SK-N-SH (cell line): ENCODE measurements around the gene PRG2. TPM values are rescaled to one million over a fixed set of nuclear protein-coding genes. Genes with fewer than 3 reads are reported as not detected.
A peak's percentile ranks its signal among the peaks of the same experiment; 100 is the strongest.

Experiments
- CTCF ChIA-PET: fragments of 300-600, 350-600 bp; formaldehyde crosslinking; extraction: SDS; loops from one replicate; lab custom pipeline; 2021; lab: Yijun Ruan, JAX
- POLR2A ChIA-PET: fragments of 350-600 bp; sonication (Branson Sonifier 250); formaldehyde crosslinking; extraction: SDS; loops from one replicate; lab custom pipeline; 2020; ENCODE audit warnings: antibody characterized with exemption, inconsistent platforms; lab: Yijun Ruan, JAX
- DNase-seq: peaks from one replicate; pipeline ENCODE4 v3.0.0; 2012
- H2AFZ ChIP-seq: fragments of 200-600 bp; sonication (generic); 2 replicates; pipeline ENCODE4 v1.8.1; 2016; ENCODE audit warnings: antibody characterized with exemption, mild to moderate bottlenecking, low read depth
- H3F3A ChIP-seq: fragments of 200-600 bp; sonication (generic); replicated peaks from 2 replicates; pipeline ENCODE3; 2016; ENCODE audit warnings: antibody characterized with exemption, mild to moderate bottlenecking; ENCODE audit not compliant: insufficient read depth
- H3K27ac ChIP-seq, 2 experiments: fragments of 200-500 bp in 1 of 2; fragments of 200-600 bp in 1 of 2; sonication (Bioruptor generic) in 1 of 2; sonication (generic), shearing (Covaris generic) in 1 of 2; 2 replicates each; pipeline versions ENCODE4 v1.5.1 to v1.6.1; 2014 to 2016; ENCODE audit warnings: low read depth in 2 of 2, inconsistent platforms in 1 of 2, low read length in 1 of 2, mild to moderate bottlenecking in 1 of 2, mixed read lengths in 1 of 2
- H3K27me3 ChIP-seq: fragments of 200-600 bp; sonication (generic), shearing (Covaris generic); 2 replicates; pipeline ENCODE4 v1.6.1; 2016; ENCODE audit warnings: mixed run types; ENCODE audit not compliant: insufficient read depth
- H3K36me3 ChIP-seq, 2 experiments: fragments of 200-500 bp in 1 of 2; fragments of 200-600 bp in 1 of 2; sonication (Bioruptor generic) in 1 of 2; sonication (generic) in 1 of 2; replicated peaks in 1 of 2; 2 replicates each; pipeline versions ENCODE3 to v1.5.1; 2014 to 2016; ENCODE audit warnings: low read length in 1 of 2, mild to moderate bottlenecking in 1 of 2; ENCODE audit not compliant: insufficient read depth in 2 of 2, control insufficient read depth in 1 of 2
- H3K4me1 ChIP-seq, 2 experiments: fragments of 200-500 bp in 1 of 2; fragments of 200-600 bp in 1 of 2; sonication (Bioruptor generic) in 1 of 2; sonication (generic), shearing (Covaris generic) in 1 of 2; 2 replicates each; pipeline versions ENCODE4 v1.5.1 to v1.6.1; 2014 to 2016; ENCODE audit warnings: low read depth in 1 of 2, low read length in 1 of 2, mixed run types in 1 of 2; ENCODE audit not compliant: insufficient read depth in 2 of 2, control insufficient read depth in 1 of 2
- H3K4me2 ChIP-seq: fragments of 200-600 bp; sonication (generic), shearing (Covaris generic); 2 replicates; pipeline ENCODE4 v1.6.1; 2017; ENCODE audit warnings: mixed run types
- H3K4me3 ChIP-seq, 2 experiments: fragments of 200-500 bp in 1 of 2; fragments of 200-600 bp in 1 of 2; sonication (Bioruptor generic) in 1 of 2; sonication (generic), shearing (Covaris generic) in 1 of 2; 2 replicates each; pipeline versions ENCODE4 v1.5.1 to v1.8.1; 2014 to 2016; ENCODE audit warnings: low read depth in 2 of 2, inconsistent platforms in 1 of 2, low read length in 1 of 2, mild to moderate bottlenecking in 1 of 2, mixed read lengths in 1 of 2, moderate library complexity in 1 of 2
- H3K79me2 ChIP-seq: fragments of 200-600 bp; sonication (generic); 2 replicates; pipeline ENCODE4 v1.8.1; 2017; ENCODE audit warnings: mild to moderate bottlenecking; ENCODE audit not compliant: insufficient read depth
- H3K9ac ChIP-seq: fragments of 200-600 bp; sonication (generic); 2 replicates; pipeline ENCODE4 v1.6.1; 2017; ENCODE audit warnings: mixed run types
- H3K9me2 ChIP-seq: fragments of 200-600 bp; sonication (generic); 2 replicates; pipeline ENCODE4 v1.6.1; 2017; ENCODE audit warnings: mixed run types
- H3K9me3 ChIP-seq: fragments of 200-600 bp; sonication (generic); 2 replicates; pipeline ENCODE4 v1.6.1; 2017; ENCODE audit warnings: mixed run types, mild to moderate bottlenecking, moderate library complexity
- H4K20me1 ChIP-seq: fragments of 200-600 bp; sonication (generic); 2 replicates; pipeline ENCODE4 v1.6.1; 2017; ENCODE audit warnings: mild to moderate bottlenecking, mixed run types; ENCODE audit not compliant: insufficient read depth
- CHD2 ChIP-seq: fragments of 150-350 bp; IDR thresholded peaks from 2 replicates; pipeline ENCODE4 v1.6.1; 2018; ENCODE audit warnings: low read length; ENCODE audit not compliant: partially characterized antibody
- ELF1 ChIP-seq: IDR thresholded peaks from 2 replicates; pipeline ENCODE4 v1.4.0; 2012
- EP300 ChIP-seq, 2 experiments: IDR thresholded peaks; 2 replicates each; pipeline versions ENCODE4 v1.4.0 to v1.6.1; 2012; ENCODE audit warnings: borderline replicate concordance in 1 of 2, low read depth in 1 of 2, low read length in 1 of 2
- FOSL2 ChIP-seq: IDR thresholded peaks from 2 replicates; pipeline ENCODE4 v1.4.0; 2012; ENCODE audit warnings: low read depth, mild to moderate bottlenecking, moderate library complexity, borderline replicate concordance
- GABPA ChIP-seq: IDR thresholded peaks from 2 replicates; pipeline ENCODE4 v1.4.0; 2012; ENCODE audit warnings: low read depth, mild to moderate bottlenecking
- IRF3 ChIP-seq: fragments of 150-350 bp; IDR thresholded peaks from 2 replicates; pipeline ENCODE4 v1.6.1; 2016; ENCODE audit warnings: mild to moderate bottlenecking, low read depth, low read length
- JUND ChIP-seq: IDR thresholded peaks from 2 replicates; pipeline ENCODE4 v1.4.0; 2012
- MAX ChIP-seq: IDR thresholded peaks from 2 replicates; pipeline ENCODE4 v1.4.0; 2012; ENCODE audit warnings: low read depth
- MEF2A ChIP-seq: IDR thresholded peaks from 2 replicates; pipeline ENCODE4 v1.4.0; 2012; ENCODE audit warnings: low read depth, borderline replicate concordance
- PBX3 ChIP-seq: IDR thresholded peaks from 2 replicates; pipeline ENCODE4; 2012
- POLR2AphosphoS5 ChIP-seq: IDR thresholded peaks from 2 replicates; pipeline ENCODE4 v1.6.1; 2012; ENCODE audit warnings: low read depth, low read length
- RAD21 ChIP-seq: IDR thresholded peaks from 2 replicates; pipeline ENCODE4 v1.6.1; 2012; ENCODE audit warnings: mild to moderate bottlenecking, low read length
- RCOR1 ChIP-seq: fragments of 150-350 bp; IDR thresholded peaks from 2 replicates; pipeline ENCODE4 v1.6.1; 2017; ENCODE audit warnings: antibody characterized with exemption, low read length
- RXRA ChIP-seq: IDR thresholded peaks from 2 replicates; pipeline ENCODE4 v1.4.0; 2012; ENCODE audit warnings: low read depth, mild to moderate bottlenecking, borderline replicate concordance
- SIN3A ChIP-seq: IDR thresholded peaks from 2 replicates; pipeline ENCODE4 v1.6.1; 2012; ENCODE audit warnings: low read depth, mild to moderate bottlenecking, low read length, moderate library complexity, borderline replicate concordance
- SMC3 ChIP-seq: IDR thresholded peaks from 2 replicates; pipeline ENCODE4 v1.6.1; 2012; ENCODE audit warnings: low read depth, low read length, improper control_type of control experiment
- TAF1 ChIP-seq: IDR thresholded peaks from 2 replicates; pipeline ENCODE4 v1.6.1; 2012; ENCODE audit warnings: low read depth, mild to moderate bottlenecking, low read length, moderate library complexity, borderline replicate concordance
- TEAD4 ChIP-seq: IDR thresholded peaks from 2 replicates; pipeline ENCODE4 v1.4.0; 2012; ENCODE audit warnings: mild to moderate bottlenecking, borderline replicate concordance; ENCODE audit not compliant: insufficient read depth
- USF2 ChIP-seq: fragments of 150-350 bp; IDR thresholded peaks from 2 replicates; pipeline ENCODE4 v1.6.1; 2017; ENCODE audit warnings: antibody characterized with exemption, low read length, low read depth, borderline replicate concordance
- WGBS: methylation state at CpG from one replicate; pipeline ENCODE4 v1.1.6; 2017; ENCODE audit warnings: low lambda C conversion rate; 5-methylcytosine and 5-hydroxymethylcytosine counted together
- polyA plus RNA-seq, 3 experiments: library from polyadenylated mRNA; depleted of rRNA; stranded (reverse); fragments of >200 nt; gene quantifications; 2 replicates each; pipeline ENCODE4 v1.2.3, GENCODE V29; 2012
- TF ChIP-seq, protein P1 (sequence below): IDR thresholded peaks from 2 replicates; pipeline ENCODE4 v1.4.0; 2012; ENCODE audit warnings: low read depth, borderline replicate concordance

The PRG2 gene
- polyA plus RNA-seq, 1 of the 3 experiments (the other 2 are of a cell fraction): not detected

DNA sequence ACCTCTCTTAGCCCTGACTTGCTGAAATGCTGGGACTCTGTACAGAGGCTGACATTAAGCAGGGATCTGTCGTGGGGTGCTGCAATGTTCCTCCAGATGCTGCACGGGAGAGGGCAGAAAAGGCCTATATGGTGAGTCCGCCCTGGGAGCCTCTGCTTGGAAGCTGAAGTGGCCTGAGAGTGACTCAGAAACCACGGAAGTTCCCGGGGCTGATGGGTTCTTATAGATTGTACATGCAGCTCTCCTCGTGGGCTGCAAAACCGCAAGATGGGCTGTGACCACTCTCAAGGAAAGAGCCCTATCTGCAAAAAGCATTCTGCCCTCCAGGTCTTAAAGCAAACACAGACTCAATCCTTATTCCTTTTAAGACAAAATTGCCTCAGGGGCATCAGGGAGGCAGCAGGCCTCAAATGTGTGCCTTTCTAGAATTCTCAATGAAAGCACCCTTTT lies 42.3 kb upstream of the PRG2 start:
- WGBS: 44% methylated on average over 7 of the region's 7 CpGs
- H3K27ac ChIP-seq: no peak overlapping the region
- H3K4me1 ChIP-seq: 0 out of 4 replicates have a peak, but pooled peaks cover 0 to 1% of the 10 kb centered on the region in 2 experiments
- H3K36me3 ChIP-seq: no peaks in the 10 kb centered on the region
- CTCF ChIA-PET: interaction anchor here (0.8 kb wide), 1 partner anchor 95 kb away, joined by 3 read pairs; no protein-coding TSS in a partner anchor
- POLR2A ChIA-PET: no interaction called here
- H3K79me2 ChIP-seq: no peaks in the 10 kb centered on the region
- H3K4me2 ChIP-seq: no peak overlapping the region
- no peaks in the 10 kb centered on the region for H3K9me2 ChIP-seq
- H3F3A ChIP-seq: no peaks in the 10 kb centered on the region
- no peaks in the 10 kb centered on the region for H3K9me3 ChIP-seq
- no peak overlapping the region for H3K9ac ChIP-seq
- H3K27me3 ChIP-seq: no peaks in the 10 kb centered on the region; the same call in 1 of the 2 replicates
- TF ChIP-seq JUND (no peak), USF2 (no peak), CHD2 (no peak), MAX (no peak), PBX3 (no peak), RXRA (no peak), RAD21 (no peak), TAF1 (no peak), SMC3 (no peak), RCOR1 (no peak), POLR2AphosphoS5 (no peak)
- H2AFZ ChIP-seq: 0 out of 2 replicates have a peak overlapping the region, but pooled peaks have one; percentile 46
- DNase-seq: no peak
- H3K4me3 ChIP-seq: no peak overlapping the region
- no peaks in the 10 kb centered on the region for H4K20me1 ChIP-seq

GRCh38 chr11:57432149-57432561 lies 41.7 kb upstream of the PRG2 start:
- Histone ChIP-seq H3K79me2 (no peaks in the 10 kb centered on the region), H3K4me3 (no peak overlapping the region), H3K4me2 (no peak overlapping the region), H3F3A (no peaks in the 10 kb centered on the region), H3K4me1 (peaks cover 0 to 7% of the 10 kb centered on the region in 2 experiments; a peak in 2 of 4 replicates), H3K36me3 (no peaks in the 10 kb centered on the region), H3K9me2 (no peaks in the 10 kb centered on the region), H3K27me3 (no peaks in the 10 kb centered on the region; the same call in 1 of the 2 replicates), H3K27ac (no peak overlapping the region), H2AFZ (0 out of 2 replicates have a peak overlapping the region, but pooled peaks have one; percentile 46), H3K9ac (no peak overlapping the region), H3K9me3 (no peaks in the 10 kb centered on the region), H4K20me1 (no peaks in the 10 kb centered on the region)
- ChIA-PET POLR2A (no interaction called here), CTCF (interaction anchor here (0.8 kb wide), 1 partner anchor 96 kb away, joined by 3 read pairs; no protein-coding TSS in a partner anchor)
- WGBS: 76% methylated on average over 5 of the region's 5 CpGs
- TF ChIP-seq SMC3: no peak
- no peak for TF ChIP-seq RXRA
- no peak for TF ChIP-seq SIN3A
- TF ChIP-seq TEAD4: no peak
- TF ChIP-seq IRF3: no peak
- no peak for TF ChIP-seq FOSL2
- no peak for TF ChIP-seq TAF1
- TF ChIP-seq POLR2AphosphoS5: no peak
- TF ChIP-seq CHD2: no peak
- TF ChIP-seq, protein P1, sequence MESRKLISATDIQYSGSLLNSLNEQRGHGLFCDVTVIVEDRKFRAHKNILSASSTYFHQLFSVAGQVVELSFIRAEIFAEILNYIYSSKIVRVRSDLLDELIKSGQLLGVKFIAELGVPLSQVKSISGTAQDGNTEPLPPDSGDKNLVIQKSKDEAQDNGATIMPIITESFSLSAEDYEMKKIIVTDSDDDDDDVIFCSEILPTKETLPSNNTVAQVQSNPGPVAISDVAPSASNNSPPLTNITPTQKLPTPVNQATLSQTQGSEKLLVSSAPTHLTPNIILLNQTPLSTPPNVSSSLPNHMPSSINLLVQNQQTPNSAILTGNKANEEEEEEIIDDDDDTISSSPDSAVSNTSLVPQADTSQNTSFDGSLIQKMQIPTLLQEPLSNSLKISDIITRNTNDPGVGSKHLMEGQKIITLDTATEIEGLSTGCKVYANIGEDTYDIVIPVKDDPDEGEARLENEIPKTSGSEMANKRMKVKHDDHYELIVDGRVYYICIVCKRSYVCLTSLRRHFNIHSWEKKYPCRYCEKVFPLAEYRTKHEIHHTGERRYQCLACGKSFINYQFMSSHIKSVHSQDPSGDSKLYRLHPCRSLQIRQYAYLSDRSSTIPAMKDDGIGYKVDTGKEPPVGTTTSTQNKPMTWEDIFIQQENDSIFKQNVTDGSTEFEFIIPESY: no peak
- no peak for TF ChIP-seq GABPA
- no peak for TF ChIP-seq EP300 (IDR thresholded peaks at IDR 0.05; ENCODE audit: borderline replicate concordance in 1 of 2, low read depth in 1 of 2, low read length in 1 of 2)
- no peak for TF ChIP-seq JUND
- TF ChIP-seq ELF1: no peak
- TF ChIP-seq MEF2A: no peak
- no peak for DNase-seq
